B cell (primary cell): ENCODE measurements around the gene METTL21C. TPM values are rescaled to one million over a fixed set of nuclear protein-coding genes. Genes with fewer than 3 reads are reported as not detected.

Source experiments
- ATAC-seq: fragments of 200-7000 bp; cut with Tn5 transposase; one replicate; pipeline ENCODE4 v1.10.0; 2021; ENCODE audit warnings: low read depth, mild to moderate bottlenecking, moderate number of reproducible peaks, moderate library complexity
- CTCF ChIA-PET: fragments of 350-600 bp; sonication (Branson Sonifier 250); formaldehyde crosslinking; loops from one replicate; lab custom pipeline; 2021; ENCODE audit warnings: antibody characterized with exemption, inconsistent platforms; lab: Charles Lee
- POLR2A ChIA-PET: fragments of 350-600 bp; sonication (Branson Sonifier 250); formaldehyde crosslinking; loops from one replicate; lab custom pipeline; 2021; ENCODE audit warnings: antibody characterized with exemption; lab: Charles Lee
- DNase-seq: peaks from one replicate; pipeline ENCODE4 v3.0.0; 2013
- H2AFZ ChIP-seq: 2 replicates; pipeline ENCODE4 v1.6.1; 2012; ENCODE audit warnings: mild to moderate bottlenecking, low read depth, low read length; ENCODE audit not compliant: insufficient read depth, poor library complexity, severe bottlenecking
- H3K27ac ChIP-seq, 2 donors: 1 replicate in 1 of 2; 2 replicates in 1 of 2; pipeline ENCODE4 v1.5.1; 2012 to 2013; ENCODE audit warnings: low read length in 2 of 2, mild to moderate bottlenecking in 2 of 2, moderate library complexity in 1 of 2
- H3K27me3 ChIP-seq, 4 experiments: fragments of 200-600 bp in 1 of 4; sonication (generic) in 1 of 4; replicated peaks in 1 of 4; 1 replicate in 2 of 4; 2 replicates in 2 of 4; pipeline versions ENCODE4 v1.6.1 to v1.7.0; 2013 to 2016; ENCODE audit warnings: low read length in 3 of 4, mild to moderate bottlenecking in 2 of 4, mixed read lengths in 1 of 4, moderate library complexity in 1 of 4; ENCODE audit not compliant: insufficient read depth in 4 of 4, control insufficient read depth in 3 of 4; ENCODE audit errors: control extremely low read depth in 1 of 4
- H3K36me3 ChIP-seq, 2 experiments: replicated peaks in 1 of 2; 1 replicate in 1 of 2; 2 replicates in 1 of 2; pipeline versions ENCODE4 v1.6.1 to v1.7.1; 2013; ENCODE audit warnings: low read length in 1 of 2; ENCODE audit not compliant: insufficient read depth in 2 of 2, control insufficient read depth in 1 of 2; ENCODE audit errors: control extremely low read depth in 1 of 2, extremely low read depth in 1 of 2
- H3K4me1 ChIP-seq, 2 donors: fragments of 200-600 bp in 1 of 2; sonication (generic) in 1 of 2; 1 replicate in 1 of 2; 2 replicates in 1 of 2; pipeline versions ENCODE4 v1.5.1 to v1.6.1; 2013 to 2017; ENCODE audit warnings: low read length in 2 of 2; ENCODE audit not compliant: control insufficient read depth in 2 of 2, insufficient read depth in 2 of 2
- H3K4me2 ChIP-seq: replicated peaks from 2 replicates; pipeline ENCODE3; 2012; ENCODE audit warnings: mild to moderate bottlenecking, low read depth, low read length; ENCODE audit not compliant: poor library complexity, severe bottlenecking
- H3K4me3 ChIP-seq, 5 experiments: fragments of 200-600 bp in 1 of 5; sonication (generic) in 1 of 5; 1 replicate in 3 of 5; 2 replicates in 2 of 5; pipeline versions ENCODE4 v1.5.1 to v1.7.0; 2011 to 2016; ENCODE audit warnings: low read length in 4 of 5, mild to moderate bottlenecking in 4 of 5, low read depth in 2 of 5, control low read depth in 1 of 5, moderate library complexity in 1 of 5; ENCODE audit not compliant: insufficient read depth in 1 of 5; ENCODE audit errors: control extremely low read depth in 1 of 5, extremely low read depth in 1 of 5
- H3K79me2 ChIP-seq: fragments of 200-600 bp; sonication (generic); one replicate; pipeline ENCODE4 v1.6.0; 2016; ENCODE audit warnings: low read length; ENCODE audit not compliant: control insufficient read depth, insufficient read depth
- H3K9ac ChIP-seq: fragments of 200-600 bp; sonication (generic); 2 replicates; pipeline ENCODE4 v1.6.1; 2017; ENCODE audit warnings: mild to moderate bottlenecking, low read length, moderate library complexity
- H3K9me3 ChIP-seq, 3 donors: one replicate each; pipeline versions ENCODE4 v1.6.1 to v1.7.1; 2013; ENCODE audit warnings: low read length in 2 of 3; ENCODE audit not compliant: control insufficient read depth in 2 of 3, insufficient read depth in 1 of 3; ENCODE audit errors: control extremely low read depth in 1 of 3
- H4K20me1 ChIP-seq: 2 replicates; pipeline ENCODE4 v1.6.0; 2012; ENCODE audit warnings: mild to moderate bottlenecking, low read length; ENCODE audit not compliant: insufficient read depth, control insufficient read depth, poor library complexity, severe bottlenecking
- H3K27ac Mint-ChIP-seq: one replicate; pipeline ENCODE4 v1.8.0; 2021; ENCODE audit warnings: mixed read lengths
- H3K27me3 Mint-ChIP-seq: one replicate; pipeline ENCODE4 v1.8.0; 2021; ENCODE audit warnings: mixed read lengths
- H3K4me1 Mint-ChIP-seq: one replicate; pipeline ENCODE4 v1.8.0; 2021; ENCODE audit warnings: mixed read lengths
- H3K4me3 Mint-ChIP-seq: one replicate; pipeline ENCODE4 v1.8.0; 2021; ENCODE audit warnings: mixed read lengths
- H3K9me3 Mint-ChIP-seq: one replicate; pipeline ENCODE4 v1.8.0; 2022; ENCODE audit warnings: mixed read lengths; ENCODE audit not compliant: insufficient read depth
- CTCF ChIP-seq: fragments of 200-600 bp; IDR thresholded peaks from one replicate; pipeline ENCODE4 v1.8.0; 2022; ENCODE audit warnings: antibody characterized with exemption, mild to moderate bottlenecking
- EZH2 ChIP-seq: IDR thresholded peaks from 2 replicates; pipeline ENCODE4 v1.6.1; 2012; ENCODE audit warnings: borderline replicate concordance, low read depth, mild to moderate bottlenecking, moderate library complexity, low read length; ENCODE audit not compliant: insufficient read depth, poor library complexity, severe bottlenecking
- WGBS: methylation state at CpG from one replicate; pipeline ENCODE4 v1.1.5; 2013; ENCODE audit warnings: missing lambda C conversion rate; ENCODE audit not compliant: insufficient coverage; 5-methylcytosine and 5-hydroxymethylcytosine counted together
- intact Hi-C: fragments of 100-400 bp; cut with micrococcal nuclease; formaldehyde crosslinking; loops from one replicate; pipeline ENCODE4 v1.10.0; 2022
- polyA plus RNA-seq: library from polyadenylated mRNA; depleted of rRNA; stranded (reverse); fragments of >200 nt; gene quantifications from 2 replicates; pipeline ENCODE4 v1.2.3, GENCODE V29; 2012
- total RNA-seq, 2 donors: library from RNA; stranded (reverse); fragments of 120-200 nt in 1 of 2; gene quantifications; 1 replicate in 1 of 2; 2 replicates in 1 of 2; pipeline versions ENCODE4 v1.2.3 to v1.2.4, GENCODE V29; 2013 to 2022

The METTL21C gene
- total and polyA plus RNA-seq, 2 donors (not counting 1 experiment from before 2014, with no cell fraction given), result not detected

DNA sequence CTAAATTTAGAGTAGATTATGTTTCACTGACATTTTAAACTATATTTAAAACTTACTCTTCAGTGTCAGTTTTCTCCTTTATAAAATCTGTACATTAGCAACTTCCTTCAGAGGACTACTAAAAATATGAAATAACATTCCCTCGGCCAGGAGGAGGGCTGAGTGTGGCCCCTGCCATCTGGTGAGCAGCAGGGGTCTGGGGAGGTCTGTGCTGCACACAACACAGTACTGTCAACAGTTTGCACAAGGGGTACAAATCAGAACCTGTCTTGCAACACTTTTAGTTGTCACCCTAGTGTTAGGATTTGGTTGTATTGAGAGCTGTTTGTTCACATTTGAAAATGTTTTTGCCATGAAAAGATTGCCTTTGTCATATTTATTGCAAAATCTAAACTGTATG, 49.1 kb downstream of the METTL21C start:
- TF ChIP-seq EZH2 (no peak), CTCF (no peak)
- Mint-ChIP-seq H3K27me3 (no peaks in the 10 kb centered on the region), H3K27ac (no peak overlapping the region), H3K9me3 (no peaks in the 10 kb centered on the region), H3K4me3 (no peak overlapping the region), H3K4me1 (no peaks in the 10 kb centered on the region)
- Histone ChIP-seq H2AFZ (no peak overlapping the region), H3K4me2 (no peak overlapping the region), H3K9ac (no peak overlapping the region), H4K20me1 (no peaks in the 10 kb centered on the region), H3K4me1 (no peaks in the 10 kb centered on the region), H3K36me3 (peaks cover 15 to 69% of the 10 kb centered on the region in 2 experiments), H3K79me2 (no peaks in the 10 kb centered on the region), H3K9me3 (no peaks in the 10 kb centered on the region), H3K4me3 (no peak overlapping the region), H3K27me3 (no peaks in the 10 kb centered on the region), H3K27ac (no peak overlapping the region)
- ChIA-PET POLR2A (no interaction called here), CTCF (no interaction called here)
- ATAC-seq (no peak), DNase-seq (no peak)
- WGBS, result no CpG with 5 or more reads among the region's 1 CpG
- intact Hi-C loops, result no loop called here

GRCh38 chr13:102643656-102644055, 51.2 kb downstream of the METTL21C start:
- DNase-seq (no peak), ATAC-seq (no peak)
- no peaks in the 10 kb centered on the region for H3K27me3 ChIP-seq
- H3K4me1 ChIP-seq, result no peaks in the 10 kb centered on the region
- H2AFZ ChIP-seq, result no peak overlapping the region
- intact Hi-C loops, result no loop called here
- H3K4me1 Mint-ChIP-seq, result no peaks in the 10 kb centered on the region
- no peak overlapping the region for H3K4me2 ChIP-seq
- no peak for TF ChIP-seq EZH2
- TF ChIP-seq CTCF, result no peak
- no peak overlapping the region for H3K27ac Mint-ChIP-seq
- no peaks in the 10 kb centered on the region for H3K9me3 ChIP-seq
- H3K27ac ChIP-seq, result no peak overlapping the region
- no peak overlapping the region for H3K9ac ChIP-seq
- H3K27me3 Mint-ChIP-seq, result no peaks in the 10 kb centered on the region
- H3K79me2 ChIP-seq, result no peaks in the 10 kb centered on the region
- H4K20me1 ChIP-seq, result no peaks in the 10 kb centered on the region
- POLR2A ChIA-PET, result no interaction called here
- H3K4me3 ChIP-seq, result no peak overlapping the region
- no peaks in the 10 kb centered on the region for H3K9me3 Mint-ChIP-seq
- peaks cover 19 to 70% of the 10 kb centered on the region in 2 experiments for H3K36me3 ChIP-seq
- H3K4me3 Mint-ChIP-seq, result no peak overlapping the region
- no CpG with 5 or more reads among the region's 1 CpG for WGBS
- CTCF ChIA-PET, result no interaction called here
